Mammary epithelial cell (primary cell): ENCODE measurements around the gene IMMP2L.
"Not testable (repeated sequence)": the region's sequence is repeated elsewhere in the genome, so short reads cannot be mapped to it uniquely, and the experiment has no call there.

Source experiments
- CTCF ChIP-seq, 2 donors: IDR thresholded peaks in 1 of 2; conservative IDR thresholded peaks in 1 of 2; 2 replicates each; pipeline ENCODE4 v1.5.1; 2011 to 2012; ENCODE audit warnings: inconsistent platforms in 2 of 2, low read length in 2 of 2, mild to moderate bottlenecking in 2 of 2, control low read depth in 1 of 2, low read depth in 1 of 2; ENCODE audit not compliant: insufficient read depth in 1 of 2; ENCODE audit errors: extremely low read depth in 1 of 2
- EZH2 ChIP-seq: IDR thresholded peaks from 2 replicates; pipeline ENCODE4 v1.6.1; 2012; ENCODE audit warnings: low read length, inconsistent platforms, borderline replicate concordance

GRCh38 chr7:111581784-111582488 is 19.6 kb upstream of the IMMP2L start:
- not testable (repeated sequence) for TF ChIP-seq EZH2; CTCF (conservative IDR thresholded peaks at IDR 0.05 in 1 of 2, IDR thresholded peaks at IDR 0.05 in 1 of 2; ENCODE audit: extremely low read depth in 1 of 2, insufficient read depth in 1 of 2, low read depth in 1 of 2, low read length in 2 of 2)
